ENCODE data around the gene TOM1L2. TPM values are rescaled to one million over a fixed set of nuclear protein-coding genes. Genes with fewer than 3 reads are reported as not detected.
"Not testable (repeated sequence)": the region's sequence is repeated elsewhere in the genome, so short reads cannot be mapped to it uniquely, and the experiment has no call there.

TOM1L2 gene
- polyA plus RNA-seq, 1 donor, result 31.1 TPM

DNA sequence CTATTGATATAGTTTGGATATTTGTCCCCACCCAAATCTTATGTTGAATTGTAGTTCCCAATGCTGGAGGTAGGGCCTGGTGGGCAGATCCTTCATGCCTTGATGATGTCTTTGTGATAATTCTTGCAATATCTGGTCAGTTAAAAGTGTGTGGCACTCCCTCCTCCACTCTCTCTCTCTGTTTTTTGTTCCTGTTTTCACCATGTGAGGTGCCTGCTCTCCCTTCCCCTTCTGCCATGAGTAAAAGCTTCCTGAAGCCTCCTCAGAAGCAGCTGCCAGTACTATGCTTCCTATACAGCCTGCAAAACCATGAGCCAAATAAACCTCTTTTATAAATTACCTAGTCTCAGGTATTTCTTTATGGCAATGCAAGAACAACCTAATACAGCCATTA is 47.3 kb downstream of the TOM1L2 start:
- H3K27me3 ChIP-seq (ENCODE audit: control insufficient read depth, insufficient read depth, low read length), result no peaks in the 10 kb centered on the region
- no peaks in the 10 kb centered on the region for H3K36me3 ChIP-seq (ENCODE audit: control insufficient read depth, insufficient read depth, low read length)
- no peak overlapping the region for H3K4me3 ChIP-seq (ENCODE audit: low read length)
- H3K9me3 ChIP-seq (ENCODE audit: control insufficient read depth, low read depth, low read length), result no peaks in the 10 kb centered on the region
- no peak for DNase-seq
- H3K27ac ChIP-seq (ENCODE audit: low read length), result no peak overlapping the region
- H3K4me1 ChIP-seq (ENCODE audit: control insufficient read depth, insufficient read depth, low read length), result peaks cover 21% of the 10 kb centered on the region

DNA sequence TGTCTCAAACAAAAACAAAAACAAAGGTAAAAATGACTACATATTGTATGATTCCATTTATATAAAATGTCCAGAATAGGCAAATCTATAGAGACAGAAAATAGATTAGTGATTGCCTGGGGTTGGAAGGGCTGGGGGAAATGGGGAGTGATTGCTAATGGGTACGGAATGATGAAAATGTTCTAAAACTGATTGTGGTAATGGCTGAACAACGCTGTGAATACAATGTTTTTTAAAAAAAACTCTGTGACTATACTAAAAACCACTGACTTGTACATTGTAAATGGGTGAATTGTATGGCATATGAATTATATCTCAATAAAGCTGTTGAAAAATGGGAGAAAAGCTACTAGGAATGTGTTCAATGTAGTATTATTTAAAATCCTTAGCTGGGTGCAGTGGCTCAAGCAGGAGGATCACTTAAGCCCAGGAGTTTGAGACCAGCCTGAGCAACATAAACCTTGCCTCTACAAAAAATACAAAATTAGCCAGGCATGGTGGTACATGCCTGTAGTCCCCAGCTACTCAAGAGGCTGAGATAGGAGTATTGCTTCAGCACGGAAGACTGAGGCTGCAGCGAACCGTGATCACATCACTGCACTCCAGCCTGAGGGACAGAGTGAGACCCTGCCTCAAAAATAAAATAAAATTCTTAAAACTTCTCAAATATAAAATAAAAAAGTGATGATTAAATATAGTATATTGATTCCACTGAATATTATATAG is 47.9 kb downstream of the TOM1L2 start:
- no peak overlapping the region for H3K27ac ChIP-seq (ENCODE audit: low read length)
- 100% methylated on average over 1 of the region's 5 CpGs for WGBS (ENCODE audit: insufficient coverage, low lambda C conversion rate)
- no peak for DNase-seq
- H3K4me3 ChIP-seq (ENCODE audit: low read length), result no peak overlapping the region
- no peaks in the 10 kb centered on the region for H3K9me3 ChIP-seq (ENCODE audit: control insufficient read depth, low read depth, low read length)
- H3K36me3 ChIP-seq (ENCODE audit: control insufficient read depth, insufficient read depth, low read length), result no peaks in the 10 kb centered on the region
- no peaks in the 10 kb centered on the region for H3K27me3 ChIP-seq (ENCODE audit: control insufficient read depth, insufficient read depth, low read length)
- peaks cover 25% of the 10 kb centered on the region for H3K4me1 ChIP-seq (ENCODE audit: control insufficient read depth, insufficient read depth, low read length)

DNA sequence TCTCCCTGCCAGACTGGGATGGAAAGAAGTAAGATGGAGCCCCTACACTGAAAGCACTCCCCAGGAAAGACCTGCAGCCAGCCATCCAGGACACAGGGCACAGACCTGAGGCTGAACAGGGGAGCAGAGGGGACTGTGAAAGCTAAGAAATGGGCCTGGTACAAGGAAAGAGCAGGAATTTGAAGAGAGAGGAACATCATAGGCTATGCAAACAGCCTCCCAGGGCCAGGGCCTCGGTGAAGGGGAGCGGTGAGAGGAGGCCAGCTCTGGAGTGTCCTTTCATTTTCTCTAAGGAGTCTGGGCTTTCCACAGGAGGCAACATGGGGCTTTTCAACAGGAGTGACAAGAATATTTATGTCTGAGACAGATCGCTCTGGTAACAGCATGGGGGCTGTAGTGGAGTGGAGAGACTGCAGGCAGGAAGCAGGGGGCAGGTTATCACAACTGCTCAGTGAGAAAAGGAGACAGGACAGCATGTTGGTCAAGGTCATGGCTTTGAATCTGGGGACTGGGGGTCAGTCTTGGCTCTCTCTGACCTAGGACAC is 50.1 kb downstream of the TOM1L2 start:
- Histone ChIP-seq H3K4me3 (ENCODE audit: low read length) (no peak overlapping the region), H3K9me3 (ENCODE audit: control insufficient read depth, low read depth, low read length) (no peaks in the 10 kb centered on the region), H3K27me3 (ENCODE audit: control insufficient read depth, insufficient read depth, low read length) (no peaks in the 10 kb centered on the region), H3K4me1 (ENCODE audit: control insufficient read depth, insufficient read depth, low read length) (peaks cover 30% of the 10 kb centered on the region), H3K36me3 (ENCODE audit: control insufficient read depth, insufficient read depth, low read length) (no peaks in the 10 kb centered on the region), H3K27ac (ENCODE audit: low read length) (peak overlapping the region; percentile 67)
- no CpG with 5 or more reads among the region's 3 CpGs for WGBS (ENCODE audit: insufficient coverage, low lambda C conversion rate)
- peak in 1 of 2 donors; percentile 48 for DNase-seq

DNA sequence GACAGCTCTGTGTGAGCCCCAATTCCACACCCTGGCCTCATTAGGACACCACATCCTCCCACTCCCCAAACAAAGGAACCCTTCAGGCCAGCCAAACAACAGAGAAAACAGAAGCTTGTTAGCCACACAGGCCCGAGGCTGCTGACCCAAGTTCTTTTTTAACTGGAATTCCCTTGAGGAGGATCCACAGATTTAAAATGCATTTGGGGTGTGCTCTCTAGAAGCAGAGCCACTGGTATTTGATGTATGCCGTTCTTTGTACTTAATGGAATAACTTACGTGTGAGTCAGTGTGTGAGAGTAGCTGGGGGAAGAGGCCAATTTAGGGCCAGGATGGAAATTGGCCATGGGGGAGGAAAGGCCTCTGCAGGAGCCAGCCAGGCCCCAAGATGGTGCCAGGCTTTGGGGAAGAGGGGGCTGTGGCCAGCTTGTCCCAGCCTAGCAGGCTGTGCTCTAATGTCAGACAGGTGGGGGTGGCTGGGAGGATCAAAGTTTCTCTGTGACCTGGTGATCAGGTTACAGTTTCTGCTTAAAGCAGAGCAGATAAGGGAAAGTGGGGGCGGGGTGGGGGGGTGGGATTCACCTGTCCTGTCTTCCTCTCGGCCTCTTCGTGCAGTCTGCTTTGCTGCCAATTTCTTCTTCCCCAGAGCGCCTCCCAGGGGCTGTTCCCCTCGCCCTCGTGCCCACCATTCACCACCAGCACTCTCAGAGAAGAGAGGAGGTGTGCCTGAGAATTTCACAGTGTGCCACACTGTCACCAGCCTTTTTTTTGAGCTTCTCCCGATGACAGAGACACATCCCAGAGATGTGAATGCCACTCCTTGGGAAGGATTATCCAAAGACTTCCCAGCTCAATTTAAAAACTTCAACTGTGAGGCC is 50.8 kb downstream of the TOM1L2 start:
- Histone ChIP-seq H3K27me3 (ENCODE audit: control insufficient read depth, insufficient read depth, low read length) (no peaks in the 10 kb centered on the region), H3K4me1 (ENCODE audit: control insufficient read depth, insufficient read depth, low read length) (peaks cover 30% of the 10 kb centered on the region), H3K4me3 (ENCODE audit: low read length) (no peak overlapping the region), H3K27ac (ENCODE audit: low read length) (peak overlapping the region; percentile 67), H3K36me3 (ENCODE audit: control insufficient read depth, insufficient read depth, low read length) (no peaks in the 10 kb centered on the region), H3K9me3 (ENCODE audit: control insufficient read depth, low read depth, low read length) (no peaks in the 10 kb centered on the region)
- no CpG with 5 or more reads among the region's 10 CpGs for WGBS (ENCODE audit: insufficient coverage, low lambda C conversion rate)
- DNase-seq, result peak; percentile 30 to 65

DNA sequence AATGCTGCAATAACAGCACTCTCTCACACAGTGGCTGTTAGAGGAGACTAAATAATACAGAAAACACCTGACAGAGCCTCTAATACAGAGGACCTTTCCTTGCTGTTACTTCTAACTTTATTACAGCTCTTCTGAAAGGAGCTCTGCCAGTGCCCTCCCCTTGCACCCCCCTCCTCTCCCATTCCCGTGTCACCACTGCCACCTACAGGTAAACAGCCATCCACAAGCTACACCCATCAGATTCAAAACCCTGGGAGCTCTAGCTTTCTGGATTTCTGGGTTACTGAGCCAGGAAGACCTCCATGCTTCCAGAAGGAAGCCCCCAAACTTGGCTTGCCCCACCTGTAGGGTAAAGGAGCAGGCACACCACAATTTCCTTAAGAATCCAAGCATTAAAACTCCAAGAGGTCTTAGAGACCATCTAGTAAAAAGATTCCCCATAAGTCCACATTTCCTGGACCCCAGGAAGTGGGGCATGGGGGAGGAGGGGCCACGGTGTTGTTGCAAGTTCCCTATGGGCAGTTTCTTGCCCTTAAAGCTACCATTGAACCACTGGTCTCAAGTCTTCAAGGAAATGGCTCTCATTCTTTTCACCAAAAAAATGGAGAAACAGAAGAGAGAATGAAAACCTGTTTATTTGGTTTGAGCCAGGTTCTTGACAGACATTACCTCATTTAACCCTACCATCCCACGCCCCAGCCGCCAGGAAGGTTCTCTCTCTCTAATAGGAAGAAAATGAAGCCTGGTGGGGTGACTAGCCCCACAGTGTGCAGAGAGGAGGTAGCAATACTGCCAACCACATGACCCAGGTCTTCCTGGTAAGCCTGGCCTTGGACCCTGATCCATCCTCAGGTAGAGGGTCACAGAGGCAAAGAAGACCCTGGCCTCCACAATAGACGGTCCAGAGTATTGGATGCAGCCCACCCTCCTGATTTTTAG is 52.8 kb downstream of the TOM1L2 start:
- Histone ChIP-seq H3K9me3 (ENCODE audit: control insufficient read depth, low read depth, low read length) (no peaks in the 10 kb centered on the region), H3K36me3 (ENCODE audit: control insufficient read depth, insufficient read depth, low read length) (no peaks in the 10 kb centered on the region), H3K27me3 (ENCODE audit: control insufficient read depth, insufficient read depth, low read length) (no peaks in the 10 kb centered on the region), H3K27ac (ENCODE audit: low read length) (no peak overlapping the region), H3K4me3 (ENCODE audit: low read length) (no peak overlapping the region), H3K4me1 (ENCODE audit: control insufficient read depth, insufficient read depth, low read length) (peaks cover 32% of the 10 kb centered on the region)
- WGBS (ENCODE audit: insufficient coverage, low lambda C conversion rate), result no CpG with 5 or more reads among the region's 5 CpGs
- peak; percentile 68 to 74 for DNase-seq

DNA sequence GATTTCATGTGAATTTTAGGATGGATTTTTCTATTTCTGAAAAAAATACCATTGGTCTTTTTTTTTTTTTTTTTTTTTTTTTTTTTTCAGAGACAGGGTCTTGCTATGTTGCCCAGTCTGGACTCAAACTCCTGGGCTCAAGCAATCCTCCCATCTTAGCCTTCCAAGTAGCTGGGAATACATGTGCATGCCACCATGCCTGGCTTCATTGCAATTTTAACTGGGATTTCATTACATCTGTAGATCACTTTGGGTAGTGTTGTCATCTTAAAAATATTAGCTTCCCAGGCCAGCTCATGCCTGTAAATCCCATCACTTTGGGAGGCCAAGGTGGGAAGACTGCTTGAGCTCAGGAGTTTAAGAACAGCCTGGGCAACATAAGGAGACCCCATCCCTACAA is 54.8 kb downstream of the TOM1L2 start:
- H3K36me3 ChIP-seq (ENCODE audit: control insufficient read depth, insufficient read depth, low read length), result no peaks in the 10 kb centered on the region
- DNase-seq, result no peak
- H3K4me1 ChIP-seq (ENCODE audit: control insufficient read depth, insufficient read depth, low read length), result peaks cover 38% of the 10 kb centered on the region
- H3K9me3 ChIP-seq (ENCODE audit: control insufficient read depth, low read depth, low read length), result peaks cover 5% of the 10 kb centered on the region
- no peaks in the 10 kb centered on the region for H3K27me3 ChIP-seq (ENCODE audit: control insufficient read depth, insufficient read depth, low read length)
- no peak overlapping the region for H3K4me3 ChIP-seq (ENCODE audit: low read length)
- H3K27ac ChIP-seq (ENCODE audit: low read length), result no peak overlapping the region

DNA sequence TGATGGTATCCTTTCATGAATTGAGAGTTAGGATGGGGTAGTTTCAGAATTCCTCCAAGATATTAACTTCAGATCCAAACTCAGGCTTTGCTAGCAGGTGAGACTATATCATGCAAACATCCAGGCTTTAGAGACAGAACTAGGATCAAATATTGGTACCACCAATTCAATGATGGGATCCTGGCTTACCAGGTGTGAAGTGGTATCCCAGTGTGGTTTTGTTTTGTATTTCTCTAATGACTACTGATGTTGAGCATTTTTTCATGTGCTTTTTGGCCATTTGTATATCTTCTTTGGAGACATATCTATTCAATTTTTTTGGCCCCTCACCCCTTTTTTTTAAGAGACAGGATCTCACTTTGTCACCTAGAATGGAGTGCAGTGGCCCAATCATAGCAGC is 57.0 kb downstream of the TOM1L2 start:
- Histone ChIP-seq H3K4me1 (ENCODE audit: control insufficient read depth, insufficient read depth, low read length) (peaks cover 24% of the 10 kb centered on the region), H3K4me3 (ENCODE audit: low read length) (no peak overlapping the region), H3K27ac (ENCODE audit: low read length) (no peak overlapping the region), H3K36me3 (ENCODE audit: control insufficient read depth, insufficient read depth, low read length) (no peaks in the 10 kb centered on the region), H3K27me3 (ENCODE audit: control insufficient read depth, insufficient read depth, low read length) (no peaks in the 10 kb centered on the region), H3K9me3 (ENCODE audit: control insufficient read depth, low read depth, low read length) (peaks cover 6% of the 10 kb centered on the region)
- no peak for DNase-seq

DNA sequence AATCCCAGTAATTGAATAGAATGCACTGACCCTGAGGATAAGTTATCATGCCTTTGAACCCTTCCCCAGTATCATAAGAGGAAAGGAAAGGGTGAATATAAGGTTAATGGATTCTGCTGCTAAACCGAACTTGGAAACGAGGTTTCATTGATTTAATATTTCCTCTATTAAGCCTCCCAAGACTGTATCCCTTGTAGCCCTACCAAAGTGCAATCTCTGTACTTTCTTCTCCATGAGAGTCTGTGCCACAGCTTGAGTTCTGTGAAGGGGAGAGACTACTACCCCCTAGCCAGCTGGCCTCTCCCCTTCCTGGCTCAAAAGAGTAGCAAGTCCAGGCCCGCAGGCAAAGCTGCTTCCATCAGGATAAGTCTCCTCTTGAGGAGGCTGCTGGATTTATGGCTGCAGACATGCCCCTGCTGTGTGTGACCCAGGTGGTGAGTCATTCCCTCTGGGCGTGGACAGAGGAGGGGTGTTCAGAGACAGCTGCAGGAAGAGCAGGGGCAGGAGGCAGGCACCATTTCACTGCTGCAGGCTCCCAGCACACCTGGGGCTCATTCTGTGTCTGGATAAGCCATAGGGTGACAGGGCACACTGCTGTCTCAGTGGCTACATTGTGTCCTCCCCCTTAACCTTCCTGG is 58.4 kb downstream of the TOM1L2 start:
- Histone ChIP-seq H3K4me1 (ENCODE audit: control insufficient read depth, insufficient read depth, low read length) (peaks cover 15% of the 10 kb centered on the region), H3K4me3 (ENCODE audit: low read length) (no peak overlapping the region), H3K9me3 (ENCODE audit: control insufficient read depth, low read depth, low read length) (peaks cover 6% of the 10 kb centered on the region), H3K27ac (ENCODE audit: low read length) (peak overlapping the region; percentile 51), H3K36me3 (ENCODE audit: control insufficient read depth, insufficient read depth, low read length) (no peaks in the 10 kb centered on the region), H3K27me3 (ENCODE audit: control insufficient read depth, insufficient read depth, low read length) (no peaks in the 10 kb centered on the region)
- no CpG with 5 or more reads among the region's 4 CpGs for WGBS (ENCODE audit: insufficient coverage, low lambda C conversion rate)
- DNase-seq, result peak; percentile 86 to 94

DNA sequence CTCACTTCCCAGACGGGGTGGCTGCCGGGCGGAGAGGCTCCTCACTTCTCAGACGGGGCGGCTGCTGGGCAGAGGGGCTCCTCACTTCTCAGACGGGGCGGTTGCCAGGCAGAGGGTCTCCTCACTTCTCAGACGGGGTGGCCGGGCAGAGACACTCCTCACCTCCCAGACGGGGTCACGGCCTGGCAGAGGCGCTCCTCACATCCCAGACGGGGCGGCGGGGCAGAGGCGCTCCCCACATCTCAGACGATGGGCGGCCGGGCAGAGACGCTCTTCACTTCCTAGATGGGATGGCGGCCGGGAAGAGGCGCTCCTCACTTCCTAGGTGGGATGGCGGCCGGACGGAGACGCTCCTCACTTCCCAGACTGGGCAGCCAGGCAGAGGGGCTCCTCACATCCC is 59.9 kb downstream of the TOM1L2 start:
- peaks cover 15% of the 10 kb centered on the region for H3K4me1 ChIP-seq (ENCODE audit: control insufficient read depth, insufficient read depth, low read length)
- not testable (repeated sequence) for H3K36me3 ChIP-seq (ENCODE audit: control insufficient read depth, insufficient read depth, low read length); DNase-seq; H3K27ac ChIP-seq (ENCODE audit: low read length); H3K4me3 ChIP-seq (ENCODE audit: low read length); H3K27me3 ChIP-seq (ENCODE audit: control insufficient read depth, insufficient read depth, low read length); H3K9me3 ChIP-seq (ENCODE audit: control insufficient read depth, low read depth, low read length)
- no CpG with 5 or more reads among the region's 27 CpGs for WGBS (ENCODE audit: insufficient coverage, low lambda C conversion rate)
